Keratinocyte (primary cell): ENCODE data around the gene PPM1J. TPM values are rescaled to one million over a fixed set of nuclear protein-coding genes. Genes with fewer than 3 reads are reported as not detected.
A peak's percentile ranks its signal among the peaks of the same experiment; 100 is the strongest.

Source experiments
- DNase-seq: peaks from one replicate; pipeline ENCODE4 v3.0.0-alpha.2; 2011; ENCODE audit warnings: low read depth, missing footprints, low spot score
- FAIRE-seq: peaks from 2 replicates; lab custom pipeline; 2011; peaks lifted over from hg19 to GRCh38; lab: Jason Lieb, UNC
- H2AFZ ChIP-seq: 2 replicates; pipeline ENCODE4 v1.6.0; 2012; ENCODE audit warnings: low read length, control low read depth, inconsistent platforms; ENCODE audit not compliant: control insufficient read depth
- H3K27ac ChIP-seq: 2 replicates; pipeline ENCODE4 v1.5.1; 2011; ENCODE audit warnings: low read length; ENCODE audit not compliant: control insufficient read depth, insufficient read depth
- H3K27me3 ChIP-seq: 3 replicates; pipeline ENCODE4 v1.6.0; 2011; ENCODE audit warnings: low read length; ENCODE audit not compliant: control insufficient read depth, insufficient read depth; ENCODE audit errors: extremely low read depth
- H3K36me3 ChIP-seq, 2 experiments: 2 replicates in 1 of 2; 3 replicates in 1 of 2; pipeline ENCODE4 v1.5.1; 2011; ENCODE audit warnings: low read length in 2 of 2, mild to moderate bottlenecking in 1 of 2; ENCODE audit not compliant: control insufficient read depth in 2 of 2, insufficient read depth in 2 of 2; ENCODE audit errors: extremely low read depth in 1 of 2
- H3K4me1 ChIP-seq: 3 replicates; pipeline ENCODE4 v1.5.1; 2011; ENCODE audit warnings: low read length; ENCODE audit not compliant: control insufficient read depth, insufficient read depth; ENCODE audit errors: extremely low read depth
- H3K4me2 ChIP-seq: 3 replicates; pipeline ENCODE4 v1.6.0; 2011; ENCODE audit warnings: low read depth, low read length; ENCODE audit not compliant: control insufficient read depth, insufficient read depth; ENCODE audit errors: extremely low read depth
- H3K4me3 ChIP-seq, 3 experiments: fragments of 200-600 bp in 1 of 3; sonication (generic) in 1 of 3; 2 replicates in 2 of 3; 3 replicates in 1 of 3; pipeline ENCODE4 v1.5.1; 2011 to 2016; ENCODE audit warnings: low read length in 3 of 3, mild to moderate bottlenecking in 3 of 3, control low read depth in 2 of 3, inconsistent platforms in 1 of 3, low read depth in 1 of 3, mixed read lengths in 1 of 3, mixed run types in 1 of 3, moderate library complexity in 1 of 3; ENCODE audit not compliant: control insufficient read depth in 2 of 3, insufficient read depth in 2 of 3; ENCODE audit errors: extremely low read depth in 1 of 3
- H3K79me2 ChIP-seq: 2 replicates; pipeline ENCODE4 v1.6.0; 2012; ENCODE audit warnings: low read length; ENCODE audit not compliant: control insufficient read depth, insufficient read depth
- H3K9ac ChIP-seq: 3 replicates; pipeline ENCODE4 v1.6.0; 2011; ENCODE audit warnings: low read length; ENCODE audit not compliant: control insufficient read depth, insufficient read depth; ENCODE audit errors: extremely low read depth
- H3K9me1 ChIP-seq: 3 replicates; pipeline ENCODE4 v1.6.0; 2011; ENCODE audit warnings: low read length; ENCODE audit not compliant: control insufficient read depth, insufficient read depth; ENCODE audit errors: extremely low read depth
- H3K9me3 ChIP-seq: 2 replicates; pipeline ENCODE4 v1.5.1; 2012; ENCODE audit warnings: low read depth, low read length; ENCODE audit not compliant: control insufficient read depth
- H4K20me1 ChIP-seq: 3 replicates; pipeline ENCODE4 v1.6.0; 2011; ENCODE audit warnings: low read length; ENCODE audit not compliant: control insufficient read depth, insufficient read depth; ENCODE audit errors: extremely low read depth
- CTCF ChIP-seq, 3 experiments: IDR thresholded peaks in 1 of 3; conservative IDR thresholded peaks in 1 of 3; optimal IDR thresholded peaks in 1 of 3; 2 replicates in 2 of 3; 3 replicates in 1 of 3; pipeline versions ENCODE3 to v1.5.1; 2011; ENCODE audit warnings: low read length in 3 of 3, mild to moderate bottlenecking in 3 of 3, moderate library complexity in 2 of 3, control low read depth in 1 of 3, inconsistent platforms in 1 of 3; ENCODE audit not compliant: insufficient read depth in 2 of 3; ENCODE audit errors: extremely low read depth in 1 of 3
- EZH2 ChIP-seq: IDR thresholded peaks from one replicate; pipeline ENCODE4 v1.6.1; 2012; ENCODE audit warnings: inconsistent platforms, mild to moderate bottlenecking, low read length, moderate library complexity
- dilution Hi-C: fragments of 300-500 bp; cut with MboI; formaldehyde crosslinking; loops from one replicate; pipeline ENCODE4 v1.7.0; 2020; ENCODE audit warnings: low sequenced_read_pairs; ENCODE audit not compliant: extremely low pct_ligation_motif_present
- polyA plus RNA-seq, 5 experiments: library from polyadenylated mRNA; depleted of rRNA in 3 of 5; stranded (reverse) in 3 of 5; stranded (forward) in 1 of 5; unstranded in 1 of 5; fragments of >200 nt; gene quantifications; 1 replicate in 1 of 5; 2 replicates in 3 of 5; 3 replicates in 1 of 5; pipeline versions ENCODE4 v1.2.1 to v1.2.3, GENCODE V29; 2011 to 2012; ENCODE audit warnings: missing spikeins in 2 of 5, low read depth in 1 of 5, low replicate concordance in 1 of 5

The PPM1J gene
- polyA plus RNA-seq, 1 donor (not counting 4 experiments of a cell fraction or from before 2014, with no cell fraction given), result 7.7 TPM

GRCh38 chr1:112687361-112687760, 27.8 kb downstream of the PPM1J start:
- peaks cover 4% of the 10 kb centered on the region for H3K79me2 ChIP-seq
- no peaks in the 10 kb centered on the region for H3K9me3 ChIP-seq
- peaks cover 5 to 16% of the 10 kb centered on the region in 2 experiments for H3K36me3 ChIP-seq
- H2AFZ ChIP-seq, result no peak overlapping the region
- H3K4me1 ChIP-seq, result peaks cover 25% of the 10 kb centered on the region
- no peak for TF ChIP-seq EZH2
- TF ChIP-seq CTCF (optimal IDR thresholded peaks at IDR 0.05 in 1 of 3, IDR thresholded peaks at IDR 0.05 in 1 of 3, conservative IDR thresholded peaks at IDR 0.05 in 1 of 3; ENCODE audit: extremely low read depth in 1 of 3, insufficient read depth in 2 of 3, low read length in 3 of 3), result no peak
- H4K20me1 ChIP-seq, result no peaks in the 10 kb centered on the region
- no peaks in the 10 kb centered on the region for H3K27me3 ChIP-seq
- peak overlapping the region; percentile 29 for H3K9ac ChIP-seq
- H3K4me3 ChIP-seq, result no peak overlapping the region
- peak overlapping the region; percentile 75 for H3K27ac ChIP-seq
- DNase-seq, result peak; percentile 97
- FAIRE-seq, result peak; percentile 93
- H3K9me1 ChIP-seq, result no peaks in the 10 kb centered on the region
- H3K4me2 ChIP-seq, result peak overlapping the region; percentile 66
- dilution Hi-C loops, result no loop called here

- peak overlapping the region; percentile 75 for H3K27ac ChIP-seq
- DNase-seq, result no peak
- TF ChIP-seq EZH2 (no peak), CTCF (optimal IDR thresholded peaks at IDR 0.05 in 1 of 3, IDR thresholded peaks at IDR 0.05 in 1 of 3, conservative IDR thresholded peaks at IDR 0.05 in 1 of 3; ENCODE audit: extremely low read depth in 1 of 3, insufficient read depth in 2 of 3, low read length in 3 of 3) (no peak)
Observed at GRCh38 chr1:112686835-112687234, 28.3 kb downstream of the PPM1J start.

More at GRCh38 chr1:112686835-112687234, 28.3 kb downstream of the PPM1J start:
- Histone ChIP-seq H3K9ac (no peak overlapping the region), H3K4me2 (peak overlapping the region; percentile 66), H3K9me3 (no peaks in the 10 kb centered on the region), H3K4me3 (no peak overlapping the region), H4K20me1 (no peaks in the 10 kb centered on the region), H2AFZ (no peak overlapping the region), H3K36me3 (peaks cover 4 to 13% of the 10 kb centered on the region in 2 experiments), H3K4me1 (peaks cover 25% of the 10 kb centered on the region), H3K79me2 (peaks cover 6% of the 10 kb centered on the region), H3K27me3 (no peaks in the 10 kb centered on the region), H3K9me1 (no peaks in the 10 kb centered on the region)
- FAIRE-seq, result no peak
- dilution Hi-C loops, result no loop called here
